ENCODE measurements around the gene PNPLA5. TPM values are rescaled to one million over a fixed set of nuclear protein-coding genes. Genes with fewer than 3 reads are reported as not detected.

Gene PNPLA5
- total and polyA plus RNA-seq, 2 of the 8 experiments (the other 6 are each of a cell fraction or from before 2014, with no cell fraction given), result 3.9 to 6.8 TPM

DNA sequence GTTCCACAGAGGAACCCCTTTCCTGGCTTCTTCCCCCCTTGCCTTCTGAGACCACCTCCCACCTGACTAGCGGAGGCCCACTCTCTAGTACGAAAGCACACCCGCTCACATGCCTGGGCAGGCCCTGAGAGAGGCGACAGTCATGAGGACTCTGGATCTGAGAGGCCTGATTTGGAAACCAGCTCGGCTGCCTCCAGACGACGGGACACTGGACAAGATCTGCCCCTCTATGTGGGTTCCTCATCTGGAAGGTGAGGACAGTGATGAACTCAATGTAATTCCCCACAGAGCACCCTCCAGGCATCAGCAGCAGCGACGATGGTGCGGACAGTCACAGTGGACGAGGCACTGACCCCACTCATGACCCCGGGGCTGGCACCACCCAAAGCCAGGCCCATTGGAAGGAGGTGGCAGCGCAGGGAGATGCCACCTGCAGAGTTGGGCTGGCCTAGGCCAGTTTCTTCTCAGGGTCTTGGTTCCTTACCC lies 37.0 kb downstream of the PNPLA5 start:
- Histone ChIP-seq H3K4me1 (replicated peaks in 1 of 4; ENCODE audit: control insufficient read depth in 3 of 4, insufficient read depth in 4 of 4, low read length in 3 of 4) (peaks cover 0 to 10% (median 5%) of the 10 kb centered on the region in 4 experiments), H3K79me1 (ENCODE audit: low read depth, low read length) (peaks cover 37% of the 10 kb centered on the region), H2BK12ac (ENCODE audit: low read depth, low read length) (no peak overlapping the region), H4K20me1 (replicated peaks in 1 of 2; ENCODE audit: control insufficient read depth in 1 of 2, insufficient read depth in 2 of 2, low read length in 2 of 2) (peaks cover 3 to 9% of the 10 kb centered on the region in 2 experiments), H3K27me3 (replicated peaks in 1 of 4; ENCODE audit: control insufficient read depth in 3 of 4, extremely low read depth in 1 of 4, insufficient read depth in 3 of 4, low read length in 3 of 4) (no peaks in the 10 kb centered on the region), H3K4me2 (ENCODE audit: insufficient read depth in 1 of 2, low read depth in 2 of 2, low read length in 2 of 2) (no peak overlapping the region), H3K79me2 (ENCODE audit: control insufficient read depth in 1 of 2, insufficient read depth in 2 of 2, low read length in 2 of 2) (peaks cover 0 to 78% of the 10 kb centered on the region in 2 experiments; a peak in 2 of 4 replicates), H4K8ac (ENCODE audit: extremely low read depth, insufficient read depth, low read length) (no peak overlapping the region), H3K9ac (replicated peaks in 1 of 4; ENCODE audit: extremely low read depth in 1 of 4, low read depth in 3 of 4, low read length in 3 of 4) (no peak overlapping the region), H4K5ac (ENCODE audit: insufficient read length, low read depth, low read length) (no peak overlapping the region), H3K9me3 (ENCODE audit: insufficient read depth in 2 of 2, low read depth in 1 of 2, low read length in 1 of 2) (peaks cover 0 to 8% of the 10 kb centered on the region in 2 experiments; a peak in 1 of 4 replicates), H3K27ac (ENCODE audit: low read depth, low read length) (no peak overlapping the region), H3K56ac (replicated peaks; ENCODE audit: insufficient read length, low read depth, low read length) (no peak overlapping the region), H3K23ac (ENCODE audit: insufficient read length) (no peak overlapping the region), H3K23me2 (ENCODE audit: low read depth, low read length) (peaks cover 4% of the 10 kb centered on the region; the same call in 1 of the 2 replicates), H2AK5ac (ENCODE audit: low read depth, low read length) (no peak overlapping the region), H3K4me3 (ENCODE audit: extremely low read depth in 1 of 4, insufficient read depth in 2 of 4, low read depth in 3 of 4, low read length in 4 of 4) (no peak overlapping the region), H2BK5ac (ENCODE audit: low read depth, low read length) (no peak overlapping the region; the same call in none of the 2 replicates), H2BK20ac (ENCODE audit: low read length) (no peak overlapping the region), H2AFZ (ENCODE audit: low read length) (no peak overlapping the region), H3K36me3 (ENCODE audit: control insufficient read depth in 2 of 4, insufficient read depth in 4 of 4, low read length in 3 of 4) (no peaks in the 10 kb centered on the region; a peak in 1 of 8 replicates), H3K18ac (ENCODE audit: extremely low read depth, low read length) (no peak overlapping the region; the same call in 1 of the 2 replicates), H2BK15ac (ENCODE audit: low read length) (no peak overlapping the region), H2BK120ac (replicated peaks; ENCODE audit: low read depth, low read length) (no peak overlapping the region), H3K14ac (ENCODE audit: insufficient read length) (no peak overlapping the region), H4K91ac (replicated peaks; ENCODE audit: insufficient read length, low read length) (no peak overlapping the region), H3K4ac (replicated peaks; ENCODE audit: insufficient read length, low read depth, low read length) (no peak overlapping the region)
- CTCF ChIA-PET (ENCODE audit: partially characterized antibody), result interaction anchor here (0.7 to 1.4 kb wide), 3 partner anchors 28 to 31 kb away, joined by 3 to 10 read pairs (median 3); no protein-coding TSS in a partner anchor
- POLR2A ChIA-PET (ENCODE audit: partially characterized antibody), result interaction anchor here (1.3 to 1.6 kb wide), 2 partner anchors 20 to 32 kb away, joined by 3 to 4 read pairs; no protein-coding TSS in a partner anchor
- no peak for TF ChIP-seq KDM1A (IDR thresholded peaks at IDR 0.05; ENCODE audit: borderline replicate concordance, low read length)
- no peak for TF ChIP-seq BRCA1 (IDR thresholded peaks at IDR 0.05; ENCODE audit: low read depth, low read length)
- TF ChIP-seq GTF2F1 (IDR thresholded peaks at IDR 0.05; ENCODE audit: borderline replicate concordance, low read depth, low read length), result no peak
- no peak for TF ChIP-seq CEBPB (IDR thresholded peaks at IDR 0.05; ENCODE audit: low read depth, low read length)
- TF ChIP-seq SUZ12 (IDR thresholded peaks at IDR 0.05; ENCODE audit: low read length), result no peak
- no peak for TF ChIP-seq HDAC6 (IDR thresholded peaks at IDR 0.05; ENCODE audit: low read depth, low read length)
- no peak for TF ChIP-seq SP4 (IDR thresholded peaks at IDR 0.05; ENCODE audit: low read length)
- no peak for TF ChIP-seq ZNF274 (IDR thresholded peaks at IDR 0.05; ENCODE audit: borderline replicate concordance, extremely low read depth, low read length)
- no peak for TF ChIP-seq NANOG (IDR thresholded peaks at IDR 0.05; ENCODE audit: insufficient read depth, low read depth, low read length, poor library complexity, severe bottlenecking)
- TF ChIP-seq TCF12 (IDR thresholded peaks at IDR 0.05; ENCODE audit: low read depth, low read length), result no peak
- TF ChIP-seq CBX5 (IDR thresholded peaks at IDR 0.05; ENCODE audit: low read depth, low read length), result no peak
- no peak for TF ChIP-seq TEAD4 (IDR thresholded peaks at IDR 0.05; ENCODE audit: low read depth, low read length)
- TF ChIP-seq SRF (IDR thresholded peaks at IDR 0.05; ENCODE audit: low read depth, low read length), result no peak
- 94% methylated on average over 13 of the region's 13 CpGs; no CpG with 5 or more reads in 1 of the 2 experiments for WGBS, 2 experiments (ENCODE audit: extremely low coverage in 1 of 2, insufficient coverage in 1 of 2, insufficient read length in 1 of 2, insufficient replicate concordance in 2 of 2, low coverage in 1 of 2, low lambda C conversion rate in 2 of 2, missing lambda C conversion rate in 1 of 2)
- no peak for DNase-seq (ENCODE audit: low read depth in 1 of 2, low spot score in 2 of 2)
- no peak for FAIRE-seq
